ENCODE measurements around the gene CACNA1G.

GRCh38 chr17:50629902-50630301, 69.4 kb downstream of the CACNA1G start:
- TF ChIP-seq CTCF (IDR thresholded peaks at IDR 0.05): no peak
- TF ChIP-seq POLR2A (IDR thresholded peaks at IDR 0.05): no peak

Data from testis (tissue), 2 donors.